SK-N-SH (cell line): ENCODE results near the gene CLRN2.

Source experiments
- EZH2phosphoT487 ChIP-seq: fragments of 200-600 bp; sonication (generic); IDR thresholded peaks from 2 replicates; pipeline ENCODE4 v1.6.1; 2017; ENCODE audit warnings: low read depth, mixed run types, mild to moderate bottlenecking, antibody characterized with exemption, moderate library complexity, borderline replicate concordance
- TAF1 ChIP-seq: IDR thresholded peaks from 2 replicates; pipeline ENCODE4 v1.6.1; 2012; ENCODE audit warnings: low read depth, mild to moderate bottlenecking, low read length, moderate library complexity, borderline replicate concordance
- YY1 ChIP-seq: IDR thresholded peaks from 2 replicates; pipeline ENCODE4 v1.4.0; 2012; ENCODE audit warnings: low read depth, mild to moderate bottlenecking
- TF ChIP-seq, protein P1 (sequence below): fragments of 200-600 bp; sonication (generic); IDR thresholded peaks from 2 replicates; pipeline ENCODE4 v1.6.1; 2017; ENCODE audit warnings: antibody characterized with exemption, mild to moderate bottlenecking, moderate library complexity

DNA sequence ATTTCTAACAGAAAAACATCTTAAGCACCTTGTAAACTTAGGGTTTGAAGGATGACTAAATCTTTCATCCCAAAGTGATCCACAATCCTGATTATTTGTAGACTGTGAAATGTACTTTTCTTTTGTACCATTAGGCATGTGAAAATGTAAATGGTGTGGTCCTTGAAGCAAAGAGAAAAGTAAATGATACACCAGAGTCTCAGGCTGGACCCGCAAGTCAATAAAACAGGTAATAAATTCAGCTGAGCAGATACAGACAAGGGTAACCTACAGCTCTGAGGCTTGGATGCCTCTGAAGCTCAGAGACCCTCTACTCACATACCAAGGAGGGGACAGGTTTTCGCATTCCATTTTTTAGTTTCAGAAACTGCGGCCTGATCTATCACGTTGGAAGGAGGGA lies 59.2 kb downstream of the CLRN2 start:
- TF ChIP-seq, protein P1, sequence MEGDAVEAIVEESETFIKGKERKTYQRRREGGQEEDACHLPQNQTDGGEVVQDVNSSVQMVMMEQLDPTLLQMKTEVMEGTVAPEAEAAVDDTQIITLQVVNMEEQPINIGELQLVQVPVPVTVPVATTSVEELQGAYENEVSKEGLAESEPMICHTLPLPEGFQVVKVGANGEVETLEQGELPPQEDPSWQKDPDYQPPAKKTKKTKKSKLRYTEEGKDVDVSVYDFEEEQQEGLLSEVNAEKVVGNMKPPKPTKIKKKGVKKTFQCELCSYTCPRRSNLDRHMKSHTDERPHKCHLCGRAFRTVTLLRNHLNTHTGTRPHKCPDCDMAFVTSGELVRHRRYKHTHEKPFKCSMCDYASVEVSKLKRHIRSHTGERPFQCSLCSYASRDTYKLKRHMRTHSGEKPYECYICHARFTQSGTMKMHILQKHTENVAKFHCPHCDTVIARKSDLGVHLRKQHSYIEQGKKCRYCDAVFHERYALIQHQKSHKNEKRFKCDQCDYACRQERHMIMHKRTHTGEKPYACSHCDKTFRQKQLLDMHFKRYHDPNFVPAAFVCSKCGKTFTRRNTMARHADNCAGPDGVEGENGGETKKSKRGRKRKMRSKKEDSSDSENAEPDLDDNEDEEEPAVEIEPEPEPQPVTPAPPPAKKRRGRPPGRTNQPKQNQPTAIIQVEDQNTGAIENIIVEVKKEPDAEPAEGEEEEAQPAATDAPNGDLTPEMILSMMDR, result no peak
- TF ChIP-seq EZH2phosphoT487 (no peak), TAF1 (no peak), YY1 (no peak)
